B cell (primary cell): ENCODE data around the gene SUSD3. TPM values are rescaled to one million over a fixed set of nuclear protein-coding genes. Genes with fewer than 3 reads are reported as not detected.

Experiments used
- ATAC-seq: fragments of 200-7000 bp; cut with Tn5 transposase; one replicate; pipeline ENCODE4 v1.10.0; 2021; ENCODE audit warnings: low read depth, mild to moderate bottlenecking, moderate number of reproducible peaks, moderate library complexity
- CTCF ChIA-PET: fragments of 350-600 bp; sonication (Branson Sonifier 250); formaldehyde crosslinking; loops from one replicate; lab custom pipeline; 2021; ENCODE audit warnings: antibody characterized with exemption, inconsistent platforms; lab: Charles Lee
- POLR2A ChIA-PET: fragments of 350-600 bp; sonication (Branson Sonifier 250); formaldehyde crosslinking; loops from one replicate; lab custom pipeline; 2021; ENCODE audit warnings: antibody characterized with exemption; lab: Charles Lee
- DNase-seq: peaks from one replicate; pipeline ENCODE4 v3.0.0; 2013
- H2AFZ ChIP-seq: 2 replicates; pipeline ENCODE4 v1.6.1; 2012; ENCODE audit warnings: mild to moderate bottlenecking, low read depth, low read length; ENCODE audit not compliant: insufficient read depth, poor library complexity, severe bottlenecking
- H3K27ac ChIP-seq, 2 donors: 1 replicate in 1 of 2; 2 replicates in 1 of 2; pipeline ENCODE4 v1.5.1; 2012 to 2013; ENCODE audit warnings: low read length in 2 of 2, mild to moderate bottlenecking in 2 of 2, moderate library complexity in 1 of 2
- H3K27me3 ChIP-seq, 4 experiments: fragments of 200-600 bp in 1 of 4; sonication (generic) in 1 of 4; replicated peaks in 1 of 4; 1 replicate in 2 of 4; 2 replicates in 2 of 4; pipeline versions ENCODE4 v1.6.1 to v1.7.0; 2013 to 2016; ENCODE audit warnings: low read length in 3 of 4, mild to moderate bottlenecking in 2 of 4, mixed read lengths in 1 of 4, moderate library complexity in 1 of 4; ENCODE audit not compliant: insufficient read depth in 4 of 4, control insufficient read depth in 3 of 4; ENCODE audit errors: control extremely low read depth in 1 of 4
- H3K36me3 ChIP-seq, 2 experiments: replicated peaks in 1 of 2; 1 replicate in 1 of 2; 2 replicates in 1 of 2; pipeline versions ENCODE4 v1.6.1 to v1.7.1; 2013; ENCODE audit warnings: low read length in 1 of 2; ENCODE audit not compliant: insufficient read depth in 2 of 2, control insufficient read depth in 1 of 2; ENCODE audit errors: control extremely low read depth in 1 of 2, extremely low read depth in 1 of 2
- H3K4me1 ChIP-seq, 2 donors: fragments of 200-600 bp in 1 of 2; sonication (generic) in 1 of 2; 1 replicate in 1 of 2; 2 replicates in 1 of 2; pipeline versions ENCODE4 v1.5.1 to v1.6.1; 2013 to 2017; ENCODE audit warnings: low read length in 2 of 2; ENCODE audit not compliant: control insufficient read depth in 2 of 2, insufficient read depth in 2 of 2
- H3K4me2 ChIP-seq: replicated peaks from 2 replicates; pipeline ENCODE3; 2012; ENCODE audit warnings: mild to moderate bottlenecking, low read depth, low read length; ENCODE audit not compliant: poor library complexity, severe bottlenecking
- H3K4me3 ChIP-seq, 5 experiments: fragments of 200-600 bp in 1 of 5; sonication (generic) in 1 of 5; 1 replicate in 3 of 5; 2 replicates in 2 of 5; pipeline versions ENCODE4 v1.5.1 to v1.7.0; 2011 to 2016; ENCODE audit warnings: low read length in 4 of 5, mild to moderate bottlenecking in 4 of 5, low read depth in 2 of 5, control low read depth in 1 of 5, moderate library complexity in 1 of 5; ENCODE audit not compliant: insufficient read depth in 1 of 5; ENCODE audit errors: control extremely low read depth in 1 of 5, extremely low read depth in 1 of 5
- H3K79me2 ChIP-seq: fragments of 200-600 bp; sonication (generic); one replicate; pipeline ENCODE4 v1.6.0; 2016; ENCODE audit warnings: low read length; ENCODE audit not compliant: control insufficient read depth, insufficient read depth
- H3K9ac ChIP-seq: fragments of 200-600 bp; sonication (generic); 2 replicates; pipeline ENCODE4 v1.6.1; 2017; ENCODE audit warnings: mild to moderate bottlenecking, low read length, moderate library complexity
- H3K9me3 ChIP-seq, 3 donors: one replicate each; pipeline versions ENCODE4 v1.6.1 to v1.7.1; 2013; ENCODE audit warnings: low read length in 2 of 3; ENCODE audit not compliant: control insufficient read depth in 2 of 3, insufficient read depth in 1 of 3; ENCODE audit errors: control extremely low read depth in 1 of 3
- H4K20me1 ChIP-seq: 2 replicates; pipeline ENCODE4 v1.6.0; 2012; ENCODE audit warnings: mild to moderate bottlenecking, low read length; ENCODE audit not compliant: insufficient read depth, control insufficient read depth, poor library complexity, severe bottlenecking
- H3K27ac Mint-ChIP-seq: one replicate; pipeline ENCODE4 v1.8.0; 2021; ENCODE audit warnings: mixed read lengths
- H3K27me3 Mint-ChIP-seq: one replicate; pipeline ENCODE4 v1.8.0; 2021; ENCODE audit warnings: mixed read lengths
- H3K4me1 Mint-ChIP-seq: one replicate; pipeline ENCODE4 v1.8.0; 2021; ENCODE audit warnings: mixed read lengths
- H3K4me3 Mint-ChIP-seq: one replicate; pipeline ENCODE4 v1.8.0; 2021; ENCODE audit warnings: mixed read lengths
- H3K9me3 Mint-ChIP-seq: one replicate; pipeline ENCODE4 v1.8.0; 2022; ENCODE audit warnings: mixed read lengths; ENCODE audit not compliant: insufficient read depth
- CTCF ChIP-seq: fragments of 200-600 bp; IDR thresholded peaks from one replicate; pipeline ENCODE4 v1.8.0; 2022; ENCODE audit warnings: antibody characterized with exemption, mild to moderate bottlenecking
- EZH2 ChIP-seq: IDR thresholded peaks from 2 replicates; pipeline ENCODE4 v1.6.1; 2012; ENCODE audit warnings: borderline replicate concordance, low read depth, mild to moderate bottlenecking, moderate library complexity, low read length; ENCODE audit not compliant: insufficient read depth, poor library complexity, severe bottlenecking
- WGBS: methylation state at CpG from one replicate; pipeline ENCODE4 v1.1.5; 2013; ENCODE audit warnings: missing lambda C conversion rate; ENCODE audit not compliant: insufficient coverage; 5-methylcytosine and 5-hydroxymethylcytosine counted together
- intact Hi-C: fragments of 100-400 bp; cut with micrococcal nuclease; formaldehyde crosslinking; loops from one replicate; pipeline ENCODE4 v1.10.0; 2022
- polyA plus RNA-seq: library from polyadenylated mRNA; depleted of rRNA; stranded (reverse); fragments of >200 nt; gene quantifications from 2 replicates; pipeline ENCODE4 v1.2.3, GENCODE V29; 2012
- total RNA-seq, 2 donors: library from RNA; stranded (reverse); fragments of 120-200 nt in 1 of 2; gene quantifications; 1 replicate in 1 of 2; 2 replicates in 1 of 2; pipeline versions ENCODE4 v1.2.3 to v1.2.4, GENCODE V29; 2013 to 2022

The SUSD3 gene
- total and polyA plus RNA-seq, 2 donors (not counting 1 experiment from before 2014, with no cell fraction given), result 41.0 to 85.0 TPM

GRCh38 chr9:93017621-93018020 lies 40.9 kb upstream of the SUSD3 start:
- Histone ChIP-seq H3K27ac (no peak overlapping the region), H3K27me3 (no peaks in the 10 kb centered on the region), H3K4me1 (no peaks in the 10 kb centered on the region), H3K9me3 (no peaks in the 10 kb centered on the region), H3K79me2 (no peaks in the 10 kb centered on the region), H3K4me2 (no peak overlapping the region), H3K4me3 (no peak overlapping the region), H3K9ac (no peak overlapping the region), H2AFZ (no peak overlapping the region), H3K36me3 (peaks cover 8 to 84% of the 10 kb centered on the region in 2 experiments), H4K20me1 (peaks cover 45% of the 10 kb centered on the region)
- Mint-ChIP-seq H3K4me1 (no peaks in the 10 kb centered on the region), H3K27me3 (no peaks in the 10 kb centered on the region), H3K4me3 (no peak overlapping the region), H3K27ac (no peak overlapping the region), H3K9me3 (no peaks in the 10 kb centered on the region)
- intact Hi-C loops, result no loop called here
- 100% methylated on average over 4 of the region's 9 CpGs for WGBS
- DNase-seq (no peak), ATAC-seq (no peak)
- ChIA-PET POLR2A (no interaction called here), CTCF (interaction anchor here (0.7 to 1.6 kb wide), 3 partner anchors 14 to 61 kb away, joined by 3 to 4 read pairs (median 3); no protein-coding TSS in a partner anchor)
- TF ChIP-seq EZH2 (no peak), CTCF (no peak)

- peaks cover 32% of the 10 kb centered on the region for H4K20me1 ChIP-seq
- no peaks in the 10 kb centered on the region for H3K79me2 ChIP-seq
- no peaks in the 10 kb centered on the region for H3K4me1 ChIP-seq
- intact Hi-C loops, result no loop called here
- Mint-ChIP-seq H3K4me1 (peaks cover 7% of the 10 kb centered on the region), H3K9me3 (no peaks in the 10 kb centered on the region), H3K27ac (no peak overlapping the region), H3K4me3 (no peak overlapping the region), H3K27me3 (no peaks in the 10 kb centered on the region)
- no peak overlapping the region for H3K4me2 ChIP-seq
- ChIA-PET CTCF (interaction anchor here (1.4 kb wide), 1 partner anchor 17 kb away, joined by 6 read pairs; no protein-coding TSS in a partner anchor), POLR2A (no interaction called here)
- TF ChIP-seq EZH2, result no peak
- TF ChIP-seq CTCF, result no peak
- H3K36me3 ChIP-seq, result peaks cover 4 to 88% of the 10 kb centered on the region in 2 experiments
- H2AFZ ChIP-seq, result no peak overlapping the region
- 98% methylated on average over 9 of the region's 11 CpGs for WGBS
- H3K27me3 ChIP-seq, result no peaks in the 10 kb centered on the region
- H3K27ac ChIP-seq, result no peak overlapping the region
- H3K9ac ChIP-seq, result no peak overlapping the region
- H3K9me3 ChIP-seq, result no peaks in the 10 kb centered on the region
- ATAC-seq, result no peak
- DNase-seq, result no peak
- no peak overlapping the region for H3K4me3 ChIP-seq
Measured at GRCh38 chr9:93020151-93020550, 38.4 kb upstream of the SUSD3 start.
